ENCODE data around the gene EP400.
A peak's percentile ranks its signal among the peaks of the same experiment; 100 is the strongest.
"Not testable (repeated sequence)": the region's sequence is repeated elsewhere in the genome, so short reads cannot be mapped to it uniquely, and the experiment has no call there.

The EP400 gene

GRCh38 chr12:131928711-131929580, 20.8 kb upstream of the EP400 start, which contains the start of gene PUS1:
Gene PUS1, plus strand, starts transcription at chr12:131929276. Its CDS starts 447 bp downstream, at chr12:131929723.
- peak; percentile 92 for DNase-seq

- DNase-seq = no peak
These were observed 19.9 kb upstream of the EP400 start for GRCh38 chr12:131929581-131930456.

DNA sequence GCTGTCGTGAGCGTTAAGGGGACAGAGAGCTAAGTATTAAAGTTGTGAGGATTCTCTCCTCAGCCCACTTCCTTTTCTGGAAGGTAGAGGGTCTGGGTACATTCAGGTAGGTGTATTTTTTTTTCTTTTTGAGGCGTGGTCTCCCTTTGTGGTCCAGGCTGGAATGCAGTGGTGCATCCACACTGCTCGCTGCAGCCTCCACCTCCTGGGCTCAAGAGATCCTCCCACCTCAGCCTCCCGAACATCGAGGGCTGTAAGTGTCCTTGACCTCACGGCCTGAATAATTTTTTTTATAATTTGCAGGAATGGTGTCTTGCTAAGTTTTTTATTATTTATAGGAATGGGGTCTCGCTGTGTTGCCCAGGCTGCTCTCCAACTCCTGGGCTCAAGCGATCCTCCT, 19.2 kb upstream of the EP400 start:
- DNase-seq = no peak

DNA sequence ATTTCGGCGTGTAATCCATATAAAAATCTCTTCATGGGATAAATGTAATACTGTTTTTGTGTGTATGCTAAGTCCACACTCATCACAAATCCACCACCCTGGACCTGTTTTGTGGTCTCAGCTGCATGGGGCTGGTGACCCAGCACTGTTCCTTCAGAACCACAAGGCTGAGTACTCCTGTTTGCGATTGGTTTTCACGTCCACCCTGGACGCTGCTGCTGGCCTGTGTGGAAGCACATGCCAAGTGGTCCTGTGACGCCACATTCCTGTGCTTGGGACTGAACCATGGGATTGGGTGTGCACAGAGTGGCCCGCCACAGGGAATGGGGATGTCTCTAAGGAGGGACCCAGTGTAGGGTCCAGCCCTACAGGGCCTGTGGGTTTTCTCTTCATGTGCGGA, 16.4 kb upstream of the EP400 start:
- DNase-seq = no peak

DNA sequence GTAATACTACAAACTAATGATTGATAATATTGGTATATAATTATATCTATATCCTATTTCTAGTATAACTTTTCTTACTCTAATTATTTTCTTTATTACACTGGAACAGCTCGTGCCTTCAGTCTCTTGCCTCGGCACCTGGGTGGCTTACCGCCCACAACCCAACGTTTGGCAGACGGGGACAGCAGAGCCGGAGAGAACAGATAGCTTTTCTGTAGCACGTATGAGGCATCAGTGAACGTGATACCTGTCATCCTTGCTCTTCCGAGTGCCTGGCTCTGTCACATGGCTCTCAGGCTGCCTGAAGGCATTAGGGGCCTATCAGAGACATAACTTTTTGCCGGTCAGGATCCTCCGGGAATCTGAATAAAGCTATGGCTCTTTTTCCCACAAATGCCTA, 15.2 kb upstream of the EP400 start:
- no peak for DNase-seq

- no peak for DNase-seq
These were observed 11.7 kb upstream of the EP400 start for GRCh38 chr12:131938082-131938481.

DNA sequence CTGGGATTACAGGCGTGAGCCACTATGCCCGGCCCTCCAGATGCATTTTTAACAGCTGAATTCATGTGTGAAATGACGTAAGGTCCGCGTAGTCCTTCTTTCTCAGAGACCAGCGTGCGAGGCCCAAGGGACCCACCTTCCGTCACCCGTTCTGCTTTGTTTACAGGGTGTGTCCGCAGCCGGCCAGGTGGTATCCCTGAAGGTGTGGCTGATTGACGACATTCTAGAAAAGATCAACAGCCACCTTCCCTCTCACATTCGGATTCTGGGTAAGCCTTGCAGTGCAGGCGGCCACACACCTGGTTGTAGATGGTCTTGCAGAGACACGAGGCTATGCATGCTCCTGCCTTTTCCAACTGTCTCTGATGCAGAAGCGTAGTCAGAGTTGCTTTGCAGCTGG, 10.7 kb upstream of the EP400 start:
- DNase-seq = no peak

DNA sequence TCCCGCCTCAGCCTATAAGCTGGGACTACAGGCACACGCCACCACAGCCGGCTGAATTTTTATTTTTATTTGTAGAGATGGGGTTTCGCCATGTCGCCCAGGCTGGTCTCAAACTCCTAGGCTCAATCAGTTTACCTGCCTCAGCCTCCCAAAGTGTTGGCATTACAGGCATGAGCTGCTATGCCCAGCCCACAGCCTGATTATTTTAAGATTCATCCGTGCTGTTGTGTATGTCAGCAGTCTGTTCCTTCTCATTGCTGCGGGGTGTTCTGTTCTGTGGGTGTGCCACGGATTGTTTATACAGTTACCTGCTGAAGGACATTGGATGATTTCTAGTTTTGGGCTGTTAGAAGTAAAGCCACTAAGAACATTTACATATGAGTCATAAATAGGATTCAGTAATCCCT, 9.6 kb upstream of the EP400 start:
- no peak for DNase-seq

GRCh38 chr12:131941116-131941986, 8.4 kb upstream of the EP400 start:
- DNase-seq = no peak

DNA sequence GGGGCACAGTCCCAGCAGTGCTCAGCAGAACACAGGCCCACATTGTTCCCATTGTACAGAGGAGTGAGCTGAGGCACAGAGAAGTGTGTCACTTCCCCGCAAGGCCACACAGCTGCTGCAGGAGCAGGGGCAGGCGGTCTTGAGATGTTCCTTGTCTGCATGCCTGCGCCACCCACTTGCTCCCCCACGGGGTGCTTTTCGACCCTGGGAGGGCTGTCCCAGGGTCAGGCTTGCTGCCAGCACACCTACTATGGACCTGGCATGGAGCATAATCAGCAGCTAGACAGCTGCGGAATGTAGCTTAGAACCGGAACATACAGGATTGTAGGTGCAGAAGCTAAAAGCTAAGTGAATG, 7.8 kb upstream of the EP400 start:
- no peak for DNase-seq

GRCh38 chr12:131942671-131943070, 7.1 kb upstream of the EP400 start:
- DNase-seq = no peak

DNA sequence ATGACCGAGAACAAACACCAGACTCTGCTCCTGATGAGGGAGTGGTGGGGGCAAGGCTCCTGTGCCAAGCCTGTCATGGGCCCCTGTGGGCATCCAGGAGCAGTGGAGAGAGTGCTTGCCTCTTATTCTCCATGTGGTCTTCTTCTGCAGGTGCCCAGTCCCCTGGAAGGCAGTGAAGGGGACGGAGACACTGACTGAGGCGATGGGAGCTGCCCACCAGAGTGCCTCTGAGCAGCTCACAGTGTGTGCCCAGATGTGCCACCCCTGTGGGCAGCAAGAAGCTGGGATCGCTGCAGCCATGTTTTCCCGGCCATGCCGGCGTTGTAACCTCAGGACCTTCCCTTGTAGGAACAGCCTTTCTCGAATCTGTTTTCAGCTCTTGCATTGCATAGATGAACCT, 6.4 kb upstream of the EP400 start:
- no peak for DNase-seq

DNA sequence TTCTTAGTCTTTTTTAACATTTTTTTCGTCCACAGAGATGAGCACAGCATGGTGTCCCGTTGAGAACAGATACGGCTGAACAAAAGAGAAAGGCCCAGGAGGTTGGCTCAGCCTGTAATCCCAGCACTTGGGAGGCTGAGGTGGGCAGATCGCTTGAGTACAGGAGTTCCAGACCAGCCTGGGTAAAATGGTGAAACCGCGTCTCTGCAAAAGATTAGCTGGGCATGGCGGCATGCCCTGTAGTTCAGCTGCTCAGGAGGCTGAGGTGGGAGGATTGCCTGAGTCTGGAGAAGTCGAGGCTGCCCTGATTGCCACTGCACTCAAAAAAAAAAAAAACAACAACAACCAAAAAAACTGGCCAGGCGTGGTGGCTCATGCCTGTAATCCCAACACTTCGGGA, 5.9 kb upstream of the EP400 start:
- DNase-seq = no peak

DNA sequence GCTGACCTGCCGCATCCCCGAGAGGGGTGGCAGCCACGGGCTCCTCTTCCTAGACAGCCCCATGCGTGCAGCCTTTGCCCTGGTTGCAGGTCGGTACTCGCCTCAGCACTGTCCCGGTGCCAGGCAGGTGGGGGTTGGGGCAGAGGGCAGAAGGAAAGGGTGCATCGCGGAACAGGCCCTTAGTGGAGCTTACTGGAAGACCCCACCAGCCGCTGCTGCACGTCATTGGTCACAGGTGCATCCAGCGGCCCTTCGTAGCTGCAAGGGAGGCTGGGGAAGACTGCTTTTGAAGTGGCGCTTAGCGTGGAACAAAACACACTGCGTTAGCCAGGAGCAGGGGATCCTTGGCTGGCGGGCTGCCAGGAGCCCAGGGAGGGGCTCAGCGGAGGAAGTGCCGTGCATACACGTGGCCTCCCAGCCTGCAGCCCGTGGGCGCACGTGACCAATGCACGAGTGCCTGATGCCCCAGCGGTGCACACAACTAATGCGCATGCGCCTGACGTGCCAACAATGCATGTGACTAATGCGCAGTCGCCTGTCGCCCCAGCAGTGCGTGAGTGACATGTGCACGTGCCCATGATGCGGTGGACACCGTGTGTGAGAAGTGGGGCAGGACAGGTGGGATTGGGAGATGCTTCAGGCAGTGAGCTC, 5.0 kb upstream of the EP400 start:
- DNase-seq = no peak

DNA sequence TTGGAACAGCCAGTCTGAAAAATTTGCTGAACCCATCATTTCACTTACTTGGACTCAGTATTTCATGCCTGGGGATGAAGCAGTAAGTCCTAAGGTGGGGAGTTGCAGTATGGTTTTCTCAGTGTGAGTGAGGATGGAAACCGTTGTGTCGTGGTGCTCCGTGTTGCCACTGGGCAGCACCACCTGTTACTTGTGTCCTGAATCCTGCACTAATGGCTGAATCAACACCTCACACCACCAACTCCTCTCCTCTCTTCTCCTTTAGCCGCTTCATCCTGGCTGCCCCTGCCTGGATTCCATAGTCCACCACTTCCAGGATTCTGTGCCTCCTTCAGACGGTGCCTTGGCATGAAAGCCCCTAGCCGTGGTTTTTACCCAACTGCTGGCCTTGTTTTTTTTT, 3.0 kb upstream of the EP400 start:
- DNase-seq = no peak

DNA sequence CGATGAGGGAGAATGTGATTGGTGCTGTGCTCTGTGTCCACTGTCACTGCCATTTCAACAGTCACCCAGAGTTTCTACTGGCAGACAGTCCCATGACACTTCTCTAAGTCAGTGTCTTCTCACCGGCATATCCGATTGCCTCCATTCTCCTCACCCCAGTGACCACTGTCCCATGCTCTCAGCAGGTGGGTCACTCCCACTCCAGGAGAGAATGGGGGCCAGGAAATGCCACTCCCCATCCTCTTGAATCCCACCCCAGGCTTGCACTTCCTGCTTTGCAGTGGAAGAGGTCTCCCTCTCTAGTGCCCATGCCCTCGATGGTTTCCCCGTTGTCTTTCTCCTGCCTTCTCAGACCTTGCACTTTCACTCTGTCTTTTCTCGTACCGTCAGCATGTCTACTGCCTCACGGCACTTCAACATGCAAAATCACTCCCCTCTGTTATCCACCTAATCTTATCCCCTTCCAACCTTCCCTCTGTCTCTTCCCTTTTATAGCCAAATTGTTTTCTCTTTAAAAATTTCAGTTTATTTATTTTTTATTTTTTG, 2.2 kb upstream of the EP400 start:
- DNase-seq = no peak

- DNase-seq = no peak
These were observed 1.5 kb upstream of the EP400 start for GRCh38 chr12:131948166-131948712.

- not testable (repeated sequence) for DNase-seq
These were observed 870 bp upstream of the EP400 start for GRCh38 chr12:131948713-131949430.

DNA sequence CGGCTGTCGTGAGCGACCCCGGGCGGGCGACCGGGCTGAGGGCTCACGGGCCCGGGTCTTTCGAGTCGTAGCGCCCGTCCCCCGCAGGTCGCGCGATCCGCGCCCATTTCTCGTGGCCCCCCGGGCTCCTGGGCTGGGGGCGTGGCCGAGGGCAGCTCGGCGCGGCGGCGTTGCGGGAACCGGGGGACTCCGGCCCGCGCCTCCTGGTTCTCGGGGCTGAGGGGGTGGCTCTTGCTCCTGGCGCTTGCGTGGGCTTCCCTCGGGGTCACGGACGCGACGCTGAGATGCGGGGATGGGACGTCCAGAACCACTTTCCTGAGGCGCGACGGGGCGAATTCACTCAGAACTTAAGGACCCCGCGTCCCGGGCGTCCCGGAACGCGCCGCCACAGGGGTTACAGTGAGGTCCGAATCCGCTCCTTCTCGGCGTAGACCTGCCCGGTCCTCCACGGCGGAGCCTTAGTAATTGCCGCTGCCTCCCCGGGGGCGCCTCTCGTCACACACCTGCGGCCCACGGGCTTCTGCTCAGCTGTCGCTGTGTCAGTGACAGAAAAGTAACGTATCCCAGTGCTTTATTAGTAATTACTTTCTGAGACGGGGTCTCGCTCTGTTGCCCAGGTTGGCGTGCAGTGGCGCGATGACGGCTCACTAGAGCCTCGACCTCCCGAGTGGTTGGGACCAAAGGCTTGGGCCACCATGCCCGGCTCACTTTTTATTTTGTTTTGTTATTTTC, 606 bp downstream of the EP400 start:
- DNase-seq = no peak

- DNase-seq = not testable (repeated sequence)
These were observed 4.1 kb downstream of the EP400 start for GRCh38 chr12:131953810-131954209.

Data from amniotic stem cell (primary cell).